NT2/D1 (cell line): ENCODE measurements around the gene CD44.

Experiments
- SUZ12 ChIP-seq: IDR thresholded peaks from 2 replicates; pipeline ENCODE4 v1.6.1; 2011; ENCODE audit not compliant: insufficient read length, insufficient read depth; ENCODE audit errors: extremely low read depth
- ZNF274 ChIP-seq: IDR thresholded peaks from 2 replicates; pipeline ENCODE4 v1.6.1; 2011; ENCODE audit warnings: mild to moderate bottlenecking, low read depth, low read length

- TF ChIP-seq ZNF274 = no peak
- TF ChIP-seq SUZ12 = no peak
These were observed 54.8 kb downstream of the CD44 start for GRCh38 chr11:35193767-35194166.
